ENCODE data around the gene CDKN2D.

DNA sequence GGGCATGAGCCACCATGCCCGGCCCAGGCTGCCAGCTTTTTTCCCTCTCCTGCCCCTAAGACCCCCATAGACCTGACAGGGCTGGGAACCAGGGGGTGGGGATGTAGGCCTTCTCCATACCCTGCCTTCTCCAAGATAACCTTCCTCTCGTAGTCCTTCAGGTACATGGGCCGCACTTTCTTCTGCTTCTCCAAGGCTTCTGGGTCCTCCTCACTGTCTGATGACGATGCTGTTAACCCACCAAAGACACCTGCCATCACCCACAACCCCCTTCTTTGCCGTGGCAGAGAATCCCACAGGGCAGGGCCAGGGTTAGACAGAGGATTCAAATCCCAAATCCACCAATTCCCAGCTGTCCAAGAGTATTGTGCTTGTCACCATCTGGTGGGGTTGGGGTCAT lies 6.2 kb downstream of the CDKN2D start:
- no peak for TF ChIP-seq MLLT10 (CRISPR knock-in tag; IDR thresholded peaks at IDR 0.05)
- no peak for TF ChIP-seq ATF1 (CRISPR knock-in tag; IDR thresholded peaks at IDR 0.05)
- TF ChIP-seq, protein P1, sequence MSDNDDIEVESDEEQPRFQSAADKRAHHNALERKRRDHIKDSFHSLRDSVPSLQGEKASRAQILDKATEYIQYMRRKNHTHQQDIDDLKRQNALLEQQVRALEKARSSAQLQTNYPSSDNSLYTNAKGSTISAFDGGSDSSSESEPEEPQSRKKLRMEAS (IDR thresholded peaks at IDR 0.05), result no peak
- TF ChIP-seq, protein P2, sequence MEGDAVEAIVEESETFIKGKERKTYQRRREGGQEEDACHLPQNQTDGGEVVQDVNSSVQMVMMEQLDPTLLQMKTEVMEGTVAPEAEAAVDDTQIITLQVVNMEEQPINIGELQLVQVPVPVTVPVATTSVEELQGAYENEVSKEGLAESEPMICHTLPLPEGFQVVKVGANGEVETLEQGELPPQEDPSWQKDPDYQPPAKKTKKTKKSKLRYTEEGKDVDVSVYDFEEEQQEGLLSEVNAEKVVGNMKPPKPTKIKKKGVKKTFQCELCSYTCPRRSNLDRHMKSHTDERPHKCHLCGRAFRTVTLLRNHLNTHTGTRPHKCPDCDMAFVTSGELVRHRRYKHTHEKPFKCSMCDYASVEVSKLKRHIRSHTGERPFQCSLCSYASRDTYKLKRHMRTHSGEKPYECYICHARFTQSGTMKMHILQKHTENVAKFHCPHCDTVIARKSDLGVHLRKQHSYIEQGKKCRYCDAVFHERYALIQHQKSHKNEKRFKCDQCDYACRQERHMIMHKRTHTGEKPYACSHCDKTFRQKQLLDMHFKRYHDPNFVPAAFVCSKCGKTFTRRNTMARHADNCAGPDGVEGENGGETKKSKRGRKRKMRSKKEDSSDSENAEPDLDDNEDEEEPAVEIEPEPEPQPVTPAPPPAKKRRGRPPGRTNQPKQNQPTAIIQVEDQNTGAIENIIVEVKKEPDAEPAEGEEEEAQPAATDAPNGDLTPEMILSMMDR (CRISPR knock-in tag; IDR thresholded peaks at IDR 0.05), result no peak
- TF ChIP-seq RAD21 (CRISPR knock-in tag; IDR thresholded peaks at IDR 0.05), result no peak
- no peak for TF ChIP-seq ZNF75D (CRISPR knock-in tag; IDR thresholded peaks at IDR 0.05; ENCODE audit: borderline replicate concordance)

Data from HepG2 (cell line).